Adrenal gland (tissue), 12 donors: ENCODE measurements around the gene COL5A1. TPM values are rescaled to one million over a fixed set of nuclear protein-coding genes. Genes with fewer than 3 reads are reported as not detected.

ENCODE experiments used
- DNase-seq, 7 donors: peaks; one replicate each; pipeline ENCODE4 v3.0.0-alpha.2; 2019 to 2020
- H3K27ac ChIP-seq, 5 donors: fragments of 200-600 bp; sonication (generic) in 4 of 5; 1 replicate in 3 of 5; 2 replicates in 2 of 5; pipeline versions ENCODE4 v1.5.1 to v1.8.0; 2016 to 2020; ENCODE audit warnings: mild to moderate bottlenecking in 1 of 5
- H3K27me3 ChIP-seq: fragments of 200-600 bp; 2 replicates; pipeline ENCODE4 v1.8.0; 2021
- H3K36me3 ChIP-seq, 2 donors: fragments of 200-600 bp; replicated peaks in 1 of 2; 1 replicate in 1 of 2; 2 replicates in 1 of 2; pipeline versions ENCODE4 v1.5.1 to v1.8.0; 2018 to 2022
- H3K4me1 ChIP-seq, 2 donors: fragments of 200-600 bp; replicated peaks in 1 of 2; 1 replicate in 1 of 2; 2 replicates in 1 of 2; pipeline versions ENCODE4 v1.5.1 to v1.8.0; 2018 to 2021
- H3K4me3 ChIP-seq, 4 donors: fragments of 200-600 bp; sonication (generic) in 3 of 4; one replicate each; pipeline ENCODE4 v1.5.1; 2016 to 2018
- H3K9me3 ChIP-seq, 3 donors: fragments of 200-600 bp; sonication (generic) in 1 of 3; replicated peaks in 1 of 3; 1 replicate in 2 of 3; 2 replicates in 1 of 3; pipeline versions ENCODE4 v1.5.1 to v1.8.0; 2016 to 2021
- CTCF ChIP-seq, 6 experiments: fragments of 450-650 bp in 4 of 6; fragments of 200-600 bp in 2 of 6; sonication (generic) in 1 of 6; IDR thresholded peaks; 1 replicate in 5 of 6; 2 replicates in 1 of 6; pipeline versions ENCODE4 v1.5.1 to v1.8.0; 2016 to 2021; ENCODE audit warnings: antibody characterized with exemption in 6 of 6, mild to moderate bottlenecking in 2 of 6, moderate library complexity in 1 of 6
- POLR2A ChIP-seq, 2 donors: fragments of 450-650 bp; IDR thresholded peaks; one replicate each; pipeline ENCODE4 v1.6.1; 2017; ENCODE audit warnings: antibody characterized with exemption in 2 of 2, mild to moderate bottlenecking in 2 of 2, moderate library complexity in 1 of 2
- WGBS, 4 donors: extraction: QIAGEN DNeasy Blood & Tissue Kit in 2 of 4; methylation state at CpG; one replicate each; pipeline versions ENCODE4 v1.1.5 to v1.1.7; 2013 to 2017; 5-methylcytosine and 5-hydroxymethylcytosine counted together
- intact Hi-C, 2 donors: fragments of 100-400 bp; cut with DNase I; formaldehyde crosslinking; loops; one replicate each; pipeline versions ENCODE4 v1.14.1 to v1.15.0; 2022 to 2023
- polyA plus RNA-seq, 3 donors: library from polyadenylated mRNA; stranded (reverse); fragments of 200-250 nt in 2 of 3; fragments of 350-450 nt in 1 of 3; fragmentation: Illumina TruSeq in 1 of 3; extraction: RNeasy Lipid Tissue Mini Kit (QIAGEN cat#74804) in 1 of 3; gene quantifications; one replicate each; pipeline ENCODE4 v1.2.3, GENCODE V29; 2013 to 2014
- total RNA-seq, 9 donors: library from RNA; depleted of rRNA in 4 of 9; stranded (reverse); fragments of >200 nt in 4 of 9; fragments of 120-200 nt in 1 of 9; fragmentation: NEBNext Ultra II Directional in 1 of 9; extraction: Animal tissue kit (Norgen Biotek cat#: 25700) in 1 of 9; gene quantifications; one replicate each; pipeline versions ENCODE4 v1.1.0 to v1.2.4, GENCODE V29; 2013 to 2023
- donor health status: healthy with polysubstance abuse.
- donor health status: Bipolar disorder and iron deficiency.
- donor health status: DM: yes; HTN: yes; CAD: no.
- donor health status: DM: no; HTN: no; CAD: no.
- donor health status: DM: no; HTN: no; CAD: no.
- donor health status: DM: yes; HTN: yes; CAD: no.

COL5A1 gene
- total and polyA plus RNA-seq, 12 donors, result 3.5 to 45.5 (median 29.3) TPM

DNA sequence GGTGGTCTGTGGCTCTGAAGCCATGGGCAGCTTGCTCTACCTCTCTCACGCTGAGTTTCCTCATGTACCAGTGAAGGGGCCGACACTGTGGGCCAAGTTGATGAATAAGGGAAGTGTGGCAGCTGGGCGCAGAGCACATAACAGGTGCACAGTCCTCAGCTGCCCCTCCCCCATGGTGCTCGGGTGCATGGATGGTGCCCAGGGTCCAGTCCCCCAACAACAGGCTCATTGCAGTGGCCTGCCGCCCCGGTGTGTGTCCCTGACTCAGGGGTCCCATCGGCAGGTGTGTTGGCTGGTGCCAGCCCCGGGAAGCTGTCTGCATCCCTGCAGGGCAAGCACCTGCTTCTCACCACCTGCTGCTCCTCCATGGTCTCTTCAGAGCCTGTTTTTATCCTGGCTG, 36.6 kb downstream of the COL5A1 start:
- Histone ChIP-seq H3K27ac (no peak overlapping the region), H3K4me3 (no peak overlapping the region), H3K36me3 (no peaks in the 10 kb centered on the region), H3K27me3 (no peaks in the 10 kb centered on the region), H3K9me3 (no peaks in the 10 kb centered on the region), H3K4me1 (no peaks in the 10 kb centered on the region)
- no peak for TF ChIP-seq CTCF (IDR thresholded peaks at IDR 0.05)
- TF ChIP-seq POLR2A (IDR thresholded peaks at IDR 0.05), result no peak
- intact Hi-C loops, result no loop called here
- DNase-seq, result no peak
- 86 to 92% (median 90%) methylated on average over 3 to 8 of the region's 8 CpGs for WGBS, 4 donors

DNA sequence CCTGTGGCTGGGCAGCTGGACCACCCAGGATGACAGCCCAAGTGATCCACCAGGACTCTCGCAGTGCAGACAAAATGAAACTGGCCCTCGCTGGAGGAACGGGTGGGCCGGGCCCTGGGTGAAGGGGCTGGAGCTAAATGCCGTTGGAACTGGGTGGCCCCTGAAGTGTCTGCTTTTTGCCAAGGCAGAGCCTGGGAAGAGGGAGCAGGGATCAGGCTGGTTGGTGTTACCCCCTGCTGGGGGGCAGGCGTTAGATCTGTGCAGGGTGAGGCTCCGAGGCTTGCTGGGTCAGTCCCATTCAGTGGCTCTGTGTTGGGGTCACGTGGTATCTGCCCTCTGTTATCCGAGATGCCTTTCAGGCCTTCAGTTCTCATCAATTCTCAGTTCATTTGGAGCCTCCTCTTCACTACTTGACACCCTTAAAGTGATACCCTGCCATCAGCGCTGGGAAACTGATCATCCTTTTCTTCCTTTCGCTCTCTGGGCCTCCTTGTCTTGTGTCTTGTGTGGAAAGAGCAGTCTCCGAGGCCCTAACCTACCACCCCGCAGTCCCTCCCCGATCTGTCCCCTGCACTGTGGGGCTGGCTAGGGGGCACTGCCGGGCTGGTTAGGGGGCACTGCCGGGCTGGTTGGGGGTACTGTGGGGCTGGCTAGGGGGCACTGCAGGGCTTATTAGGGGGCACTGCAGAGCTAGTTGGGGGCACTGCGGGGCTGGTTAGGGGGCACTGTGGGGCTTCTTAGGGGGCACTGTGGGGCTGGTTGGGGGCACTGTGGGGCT, 37.3 kb downstream of the COL5A1 start:
- Histone ChIP-seq H3K9me3 (no peaks in the 10 kb centered on the region), H3K36me3 (no peaks in the 10 kb centered on the region), H3K4me1 (no peaks in the 10 kb centered on the region), H3K4me3 (no peak overlapping the region), H3K27me3 (no peaks in the 10 kb centered on the region), H3K27ac (no peak overlapping the region)
- intact Hi-C loops, result no loop called here
- WGBS, 4 donors, result 69 to 83% (median 74%) methylated on average over 15 to 17 of the region's 17 CpGs
- no peak for DNase-seq
- TF ChIP-seq POLR2A (IDR thresholded peaks at IDR 0.05) (no peak), CTCF (IDR thresholded peaks at IDR 0.05) (no peak)

- TF ChIP-seq POLR2A (IDR thresholded peaks at IDR 0.05), result no peak
- TF ChIP-seq CTCF (IDR thresholded peaks at IDR 0.05), result no peak
- no peak for DNase-seq
- Histone ChIP-seq H3K36me3 (no peaks in the 10 kb centered on the region), H3K4me1 (no peaks in the 10 kb centered on the region), H3K9me3 (no peaks in the 10 kb centered on the region), H3K27ac (no peak overlapping the region), H3K4me3 (no peak overlapping the region), H3K27me3 (no peaks in the 10 kb centered on the region)
- intact Hi-C loops, result no loop called here
- 85 to 100% (median 94%) methylated on average over 3 to 19 of the region's 19 CpGs for WGBS, 4 donors
Observed at GRCh38 chr9:134679616-134680392, 38.2 kb downstream of the COL5A1 start.

- Histone ChIP-seq H3K4me1 (no peaks in the 10 kb centered on the region), H3K27ac (peak overlapping the region in 1 of 5 donors; percentile 29), H3K27me3 (no peaks in the 10 kb centered on the region), H3K36me3 (no peaks in the 10 kb centered on the region), H3K4me3 (no peak overlapping the region), H3K9me3 (no peaks in the 10 kb centered on the region)
- WGBS, 4 donors, result 82 to 91% (median 88%) methylated on average over 11 to 18 of the region's 18 CpGs
- DNase-seq, result no peak
- TF ChIP-seq CTCF (IDR thresholded peaks at IDR 0.05) (no peak), POLR2A (IDR thresholded peaks at IDR 0.05) (no peak)
- intact Hi-C loops, result no loop called here
Observed at GRCh38 chr9:134680393-134681060, 38.9 kb downstream of the COL5A1 start.
